Natural killer cell (primary cell): ENCODE data around the gene TIMP3. TPM values are rescaled to one million over a fixed set of nuclear protein-coding genes. Genes with fewer than 3 reads are reported as not detected.

Experiments used
- ATAC-seq, 3 donors: fragments of 150-1000 bp in 2 of 3; fragments of 200-7000 bp in 1 of 3; cut with Tn5 transposase; 1 replicate in 1 of 3; 2 replicates in 2 of 3; pipeline ENCODE4 v1.10.0; 2021; ENCODE audit warnings: mild to moderate bottlenecking in 2 of 3, moderate library complexity in 2 of 3
- DNase-seq, 2 donors: peaks; one replicate each; pipeline versions ENCODE4 v3.0.0 to v3.0.0-alpha.2; 2013 to 2021; ENCODE audit warnings: mixed read lengths in 1 of 2
- H3K27ac ChIP-seq: one replicate; pipeline ENCODE4 v1.5.1; 2013; ENCODE audit warnings: mild to moderate bottlenecking, low read length
- H3K27me3 ChIP-seq: one replicate; pipeline ENCODE4 v1.6.1; 2013; ENCODE audit warnings: low read length; ENCODE audit not compliant: control insufficient read depth, insufficient read depth
- H3K36me3 ChIP-seq: one replicate; pipeline ENCODE4 v1.6.1; 2013; ENCODE audit warnings: low read length; ENCODE audit not compliant: control insufficient read depth, insufficient read depth
- H3K4me1 ChIP-seq: one replicate; pipeline ENCODE4 v1.6.1; 2013; ENCODE audit warnings: low read length; ENCODE audit not compliant: control insufficient read depth, insufficient read depth
- H3K4me3 ChIP-seq: one replicate; pipeline ENCODE4 v1.5.1; 2013; ENCODE audit warnings: low read length
- H3K9me3 ChIP-seq: one replicate; pipeline ENCODE4 v1.6.1; 2013; ENCODE audit warnings: low read length; ENCODE audit not compliant: control insufficient read depth, insufficient read depth
- H3K27ac Mint-ChIP-seq, 2 donors: one replicate each; pipeline ENCODE4 v1.8.0; 2022; ENCODE audit warnings: mild to moderate bottlenecking in 2 of 2, mixed read lengths in 2 of 2, moderate library complexity in 1 of 2
- H3K27me3 Mint-ChIP-seq, 2 donors: one replicate each; pipeline ENCODE4 v1.8.0; 2022; ENCODE audit warnings: low read depth in 2 of 2, mixed read lengths in 2 of 2
- H3K36me3 Mint-ChIP-seq: one replicate; pipeline ENCODE4 v1.8.0; 2022; ENCODE audit warnings: mixed read lengths
- H3K4me1 Mint-ChIP-seq, 2 donors: one replicate each; pipeline ENCODE4 v1.8.0; 2022; ENCODE audit warnings: mixed read lengths in 2 of 2
- H3K4me3 Mint-ChIP-seq: one replicate; pipeline ENCODE4 v1.8.0; 2022; ENCODE audit warnings: mild to moderate bottlenecking, moderate library complexity, mixed read lengths
- H3K9me3 Mint-ChIP-seq, 2 donors: one replicate each; pipeline ENCODE4 v1.8.0; 2022; ENCODE audit warnings: mixed read lengths in 2 of 2
- CTCF ChIP-seq: fragments of 200-600 bp; IDR thresholded peaks from one replicate; pipeline ENCODE4 v1.8.0; 2022; ENCODE audit warnings: antibody characterized with exemption
- WGBS: methylation state at CpG from one replicate; pipeline ENCODE4 v1.1.7; 2013; ENCODE audit warnings: missing lambda C conversion rate; ENCODE audit not compliant: insufficient coverage; 5-methylcytosine and 5-hydroxymethylcytosine counted together
- intact Hi-C: fragments of 100-400 bp; cut with micrococcal nuclease; formaldehyde crosslinking; loops from one replicate; pipeline ENCODE4 v1.14.2; 2022
- total RNA-seq, 4 donors: library from RNA; stranded (reverse); fragments of 120-200 nt in 1 of 4; gene quantifications; one replicate each; pipeline versions ENCODE4 v1.2.3 to v1.2.4, GENCODE V29; 2013 to 2022

The TIMP3 gene
- total RNA-seq, 3 donors from 2014 or later (not counting 1 experiment from before 2014, with no cell fraction given): 0.12 TPM; not detected in 2

- Mint-ChIP-seq H3K4me3 (no peak overlapping the region), H3K4me1 (peaks cover 0 to 17% of the 10 kb centered on the region in 2 donors), H3K27me3 (peaks cover 31 to 39% of the 10 kb centered on the region in 2 donors)
Measured at GRCh38 chr22:32805361-32805881, 3.9 kb downstream of the TIMP3 start.

GRCh38 chr22:32806296-32806695 lies 4.8 kb downstream of the TIMP3 start:
- H3K4me3 Mint-ChIP-seq: no peak overlapping the region
- no peak overlapping the region for H3K27ac Mint-ChIP-seq
- H3K4me3 ChIP-seq: no peak overlapping the region
- ATAC-seq (no peak), DNase-seq (no peak)
- no peak for TF ChIP-seq CTCF
- WGBS: 46% methylated on average over 2 of the region's 2 CpGs
- H3K27me3 Mint-ChIP-seq: peaks cover 28 to 32% of the 10 kb centered on the region in 2 donors
- H3K36me3 ChIP-seq: no peaks in the 10 kb centered on the region
- H3K4me1 Mint-ChIP-seq: peaks cover 0 to 12% of the 10 kb centered on the region in 2 donors
- H3K36me3 Mint-ChIP-seq: no peaks in the 10 kb centered on the region
- no peak overlapping the region for H3K27ac ChIP-seq
- peaks cover 4% of the 10 kb centered on the region for H3K27me3 ChIP-seq
- no peaks in the 10 kb centered on the region for H3K9me3 Mint-ChIP-seq
- intact Hi-C loops: no loop called here
- H3K4me1 ChIP-seq: peaks cover 3% of the 10 kb centered on the region
- H3K9me3 ChIP-seq: no peaks in the 10 kb centered on the region

More at GRCh38 chr22:32805361-32805881, 3.9 kb downstream of the TIMP3 start:
- Mint-ChIP-seq H3K9me3 (no peaks in the 10 kb centered on the region), H3K27ac (no peak overlapping the region), H3K36me3 (no peaks in the 10 kb centered on the region)
- H3K27me3 ChIP-seq: peaks cover 8% of the 10 kb centered on the region
- no peak for DNase-seq
- no peaks in the 10 kb centered on the region for H3K9me3 ChIP-seq
- H3K4me3 ChIP-seq: no peak overlapping the region
- no peak for ATAC-seq
- 66% methylated on average over 2 of the region's 4 CpGs for WGBS
- no peaks in the 10 kb centered on the region for H3K36me3 ChIP-seq
- no peak for TF ChIP-seq CTCF
- intact Hi-C loops: no loop called here
- no peak overlapping the region for H3K27ac ChIP-seq
- H3K4me1 ChIP-seq: peaks cover 3% of the 10 kb centered on the region

- intact Hi-C loops: no loop called here
- no peaks in the 10 kb centered on the region for H3K4me1 ChIP-seq
- no peak for ATAC-seq
- no peak for TF ChIP-seq CTCF
- DNase-seq: no peak
- H3K27ac ChIP-seq: no peak overlapping the region
- H3K9me3 ChIP-seq: no peaks in the 10 kb centered on the region
- H3K27me3 Mint-ChIP-seq: peaks cover 16 to 20% of the 10 kb centered on the region in 2 donors
- H3K36me3 ChIP-seq: no peaks in the 10 kb centered on the region
- no peaks in the 10 kb centered on the region for H3K27me3 ChIP-seq
- 85% methylated on average over 4 of the region's 4 CpGs for WGBS
- no peaks in the 10 kb centered on the region for H3K36me3 Mint-ChIP-seq
- no peak overlapping the region for H3K27ac Mint-ChIP-seq
- no peaks in the 10 kb centered on the region for H3K9me3 Mint-ChIP-seq
- H3K4me3 Mint-ChIP-seq: no peak overlapping the region
- no peak overlapping the region for H3K4me3 ChIP-seq
- H3K4me1 Mint-ChIP-seq: peaks cover 0 to 1% of the 10 kb centered on the region in 2 donors
Measured at GRCh38 chr22:32808038-32808445, 6.5 kb downstream of the TIMP3 start.
